Activated CD8-positive, alpha-beta memory T cell treated with anti-CD3 and anti-CD28 coated beads for 48 hours (primary cell): ENCODE measurements around the gene CYP19A1.

ENCODE experiments used
- DNase-seq, 3 experiments: peaks; one replicate each; pipeline ENCODE4 v3.0.0-alpha.2; 2020; ENCODE audit warnings: low read depth in 2 of 3, low spot score in 2 of 3

The CYP19A1 gene

DNA sequence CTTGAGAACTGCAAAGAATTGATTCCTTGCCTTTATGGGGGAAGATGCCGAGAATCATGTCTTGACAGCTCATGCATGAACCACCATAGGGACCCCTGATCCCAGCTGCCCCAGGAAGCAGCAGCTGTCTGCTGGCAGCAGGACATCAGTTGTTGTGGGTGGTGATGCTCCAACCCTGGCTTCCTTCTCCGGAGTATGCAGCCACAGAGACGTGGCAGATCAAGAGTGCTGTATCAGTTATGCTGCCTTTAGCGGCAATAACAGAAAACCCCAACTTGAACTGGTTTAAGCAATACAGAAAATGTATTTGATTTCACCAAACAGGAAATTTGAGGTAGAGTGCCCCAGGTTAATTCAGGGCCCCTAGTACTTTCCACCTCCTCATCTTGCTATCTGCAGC is 151.5 kb downstream of the CYP19A1 start:
- no peak for DNase-seq

DNA sequence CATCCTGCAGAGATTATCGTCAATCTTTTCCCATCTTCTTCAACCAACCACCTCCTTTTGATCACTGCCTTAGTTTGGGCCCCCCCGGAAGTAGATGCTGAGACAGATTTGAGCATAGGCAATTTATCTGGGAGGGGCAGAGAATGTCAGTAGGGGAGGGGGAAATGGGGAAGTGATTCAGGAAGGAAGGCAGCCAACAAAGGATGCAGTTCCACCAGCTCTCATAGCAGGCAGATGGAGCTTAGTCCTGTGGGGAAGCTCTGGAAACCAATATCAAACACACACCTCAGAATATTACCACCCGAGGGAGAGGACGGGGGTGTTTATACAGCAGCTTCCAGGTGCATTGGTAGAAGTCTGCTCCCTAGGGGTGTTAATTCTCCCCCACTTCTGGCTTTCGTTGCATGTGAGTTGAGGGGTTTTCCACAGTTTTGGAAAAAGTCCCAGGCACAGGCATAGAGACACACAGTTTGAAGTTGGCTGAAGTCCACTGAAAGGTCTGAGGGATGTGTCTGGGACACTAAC is 152.2 kb downstream of the CYP19A1 start:
- DNase-seq: no peak

DNA sequence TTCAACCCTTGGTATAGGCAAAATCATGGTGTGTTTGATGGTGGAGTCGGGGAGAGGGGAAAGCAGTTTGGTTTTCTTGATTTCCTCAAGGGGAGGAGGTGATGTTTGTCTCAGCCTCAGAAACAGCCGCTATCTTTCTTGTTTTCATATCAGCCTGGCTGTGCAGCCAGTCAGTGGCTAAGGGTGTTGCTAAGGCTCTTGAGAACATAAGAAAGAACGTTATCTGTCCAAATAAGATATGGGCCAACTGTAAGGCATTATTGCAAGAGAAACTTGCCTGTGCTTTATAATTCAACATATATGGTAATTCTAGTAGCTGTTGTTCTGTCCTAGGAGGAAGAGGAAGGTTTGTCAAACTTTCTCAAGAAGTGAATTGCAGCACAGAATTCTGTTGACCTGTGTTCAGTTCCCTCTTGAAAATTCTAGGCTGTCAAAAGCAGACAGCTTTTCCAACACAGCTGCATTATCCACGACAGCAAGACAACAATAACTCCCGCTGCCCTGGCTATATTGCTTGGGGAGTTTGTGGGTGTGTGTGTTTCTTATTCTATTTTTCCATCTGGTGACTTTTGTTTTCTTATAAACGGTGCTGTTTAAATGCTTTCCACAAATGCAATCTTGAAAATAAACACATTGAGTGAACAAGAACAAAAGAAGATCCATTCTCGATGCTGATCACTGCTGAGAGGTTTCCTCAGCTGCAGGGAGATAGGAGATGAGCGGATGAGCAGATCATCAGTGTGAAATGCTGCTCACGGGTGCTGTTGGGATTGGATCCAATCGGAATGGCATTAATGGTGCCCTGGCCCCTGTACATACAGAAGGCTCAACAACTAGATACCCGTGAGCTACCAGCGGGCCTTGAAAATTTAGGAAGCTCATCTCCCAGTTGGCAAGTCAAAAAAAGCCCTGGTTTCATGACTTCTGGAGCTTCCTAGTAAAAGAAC is 152.9 kb downstream of the CYP19A1 start:
- DNase-seq: no peak

DNA sequence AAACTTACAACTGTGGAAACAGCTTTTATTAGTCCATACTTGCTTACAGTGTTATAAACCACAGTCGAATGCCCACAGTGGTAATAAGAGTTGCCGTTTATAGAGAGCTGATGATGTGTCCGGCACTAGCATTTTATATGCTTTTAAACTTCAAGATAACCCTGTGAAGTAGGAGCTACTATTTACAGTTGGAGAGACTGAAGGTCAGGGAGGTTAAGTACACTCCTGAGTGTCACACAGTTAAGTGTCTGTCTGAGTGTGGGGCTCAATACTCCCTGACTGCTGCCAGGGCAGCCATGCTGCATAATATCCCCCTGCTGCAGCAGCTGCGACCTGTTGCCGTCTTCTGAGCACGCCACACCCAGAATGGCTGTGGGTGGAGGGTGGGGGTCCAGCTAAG is 153.8 kb downstream of the CYP19A1 start:
- DNase-seq: no peak

DNA sequence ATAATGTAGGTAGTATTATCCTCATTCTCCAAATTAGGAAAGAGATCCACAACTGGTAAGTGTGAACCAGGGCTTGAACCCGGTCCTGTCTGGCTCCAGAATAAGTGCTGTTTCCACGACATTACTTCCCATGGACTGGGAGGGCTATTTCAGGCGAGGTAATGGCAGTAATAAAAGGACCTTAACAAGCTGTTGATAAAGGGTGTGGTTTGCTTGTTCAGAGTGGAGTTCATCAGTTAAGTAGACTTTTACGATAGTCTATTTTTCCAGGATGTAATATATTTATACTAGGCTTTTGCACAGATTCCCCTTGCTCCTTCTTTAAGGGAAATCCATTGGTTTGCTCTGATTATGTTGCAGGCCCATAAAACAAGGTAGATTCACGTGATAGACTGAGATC is 155.3 kb downstream of the CYP19A1 start:
- DNase-seq: no peak

DNA sequence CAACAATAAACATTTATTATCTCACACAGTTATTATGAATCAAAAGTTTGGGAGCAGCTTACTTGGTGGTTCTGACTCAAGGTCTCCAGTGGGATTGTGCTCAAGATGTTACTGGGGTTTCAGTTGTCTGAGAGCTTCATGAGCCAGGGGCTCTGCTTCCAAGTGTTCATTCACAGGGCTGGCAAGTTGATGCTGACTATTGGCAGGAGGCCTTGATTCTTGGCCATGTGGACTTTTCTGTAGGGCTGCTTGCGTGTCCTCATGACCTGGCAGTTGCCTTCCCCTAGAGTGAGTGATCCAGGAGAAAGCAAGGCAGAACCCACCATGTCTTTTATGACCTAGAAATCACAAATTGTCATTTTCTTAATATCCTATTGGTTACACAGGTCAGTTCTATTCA is 156.5 kb downstream of the CYP19A1 start:
- DNase-seq: no peak

DNA sequence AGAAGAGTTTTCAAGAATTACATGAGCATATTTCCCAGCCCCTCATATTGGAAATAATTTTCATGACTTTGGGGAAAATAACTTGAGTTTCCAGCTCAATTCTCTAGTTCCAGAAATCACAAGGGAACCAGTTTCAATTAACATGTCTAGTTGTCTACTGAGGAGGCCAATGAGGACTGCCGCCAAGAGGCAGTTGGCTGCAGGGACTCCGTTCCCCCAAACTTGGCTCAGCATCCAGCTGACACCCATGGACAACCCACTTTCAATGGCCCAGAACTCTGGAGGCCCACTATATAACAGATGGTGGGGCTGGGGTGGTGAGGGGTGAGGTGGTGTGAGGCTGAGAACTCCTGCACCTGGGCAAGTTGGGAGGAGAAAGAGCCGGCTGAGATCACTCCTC is 157.2 kb downstream of the CYP19A1 start:
- DNase-seq: no peak

DNA sequence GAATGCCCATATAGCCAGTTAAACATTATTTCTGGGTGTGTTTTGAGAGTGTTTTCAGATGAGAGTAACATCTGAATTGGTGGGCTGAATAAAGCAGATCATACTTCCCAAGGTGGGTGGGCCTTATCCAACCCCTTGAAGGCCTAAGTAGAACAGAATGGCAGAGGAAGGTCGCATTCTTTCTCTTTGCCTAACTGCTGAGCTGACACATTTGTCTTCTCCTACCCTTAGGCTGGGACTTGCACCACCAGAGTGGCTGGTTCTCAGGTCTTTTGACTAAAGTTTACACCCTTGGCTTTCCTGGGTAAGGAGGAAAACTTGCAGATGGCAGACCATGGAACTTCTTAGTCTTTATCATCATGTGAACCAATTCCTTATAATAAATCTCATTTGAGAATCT is 157.9 kb downstream of the CYP19A1 start:
- no peak for DNase-seq

DNA sequence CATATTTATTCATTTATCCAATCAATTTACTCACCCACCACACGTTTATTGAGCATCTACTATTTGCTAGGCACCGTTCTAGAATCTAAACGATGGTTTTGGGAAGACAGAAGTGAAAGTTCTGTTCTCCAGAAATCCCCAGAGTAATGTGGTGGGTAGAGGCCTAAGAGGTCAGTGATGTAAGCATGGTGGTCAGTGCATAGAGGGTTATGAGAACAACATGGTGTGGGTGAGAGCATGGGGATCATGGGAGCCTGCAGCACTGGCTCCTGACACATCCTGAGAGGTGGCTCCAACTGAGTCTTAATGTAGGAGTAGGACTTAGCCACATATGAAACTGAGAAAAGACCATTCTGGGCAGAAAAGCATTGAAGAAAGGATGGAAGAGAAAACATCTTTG is 158.4 kb downstream of the CYP19A1 start:
- no peak for DNase-seq

DNA sequence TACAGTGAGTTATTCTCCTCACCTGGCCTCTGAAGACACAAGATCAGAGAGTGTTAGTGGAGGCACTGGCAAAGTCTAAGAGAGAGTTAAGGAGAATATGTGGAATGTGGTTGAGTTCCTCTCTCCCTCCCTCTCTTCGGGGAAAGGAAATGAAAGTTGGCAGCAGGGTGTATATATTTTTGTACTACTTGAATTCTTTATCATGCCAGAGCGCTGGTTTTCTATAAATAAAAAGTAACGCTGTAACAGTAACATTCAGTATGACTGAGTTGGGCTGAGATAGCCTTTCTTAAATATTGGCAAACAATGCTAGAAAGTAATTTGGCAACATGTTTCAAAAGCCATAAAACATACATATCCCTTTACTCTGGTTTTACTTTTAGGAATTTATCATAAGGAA is 166.2 kb downstream of the CYP19A1 start:
- DNase-seq: no peak

DNA sequence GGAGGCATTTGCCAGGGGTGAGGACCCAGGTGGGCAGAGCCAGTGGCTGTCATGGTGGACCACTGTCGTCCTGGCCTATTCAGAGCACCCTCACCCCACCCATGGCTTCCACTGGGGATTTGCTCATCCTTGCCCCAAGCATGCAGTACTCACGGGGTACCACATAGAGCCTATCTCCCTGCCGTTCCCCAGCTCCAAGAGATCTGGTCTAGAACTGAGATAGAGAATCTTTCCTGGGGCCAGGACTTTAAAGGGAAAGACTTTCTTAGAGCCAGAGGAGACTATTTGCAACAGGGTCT is 166.8 kb downstream of the CYP19A1 start:
- DNase-seq: no peak

DNA sequence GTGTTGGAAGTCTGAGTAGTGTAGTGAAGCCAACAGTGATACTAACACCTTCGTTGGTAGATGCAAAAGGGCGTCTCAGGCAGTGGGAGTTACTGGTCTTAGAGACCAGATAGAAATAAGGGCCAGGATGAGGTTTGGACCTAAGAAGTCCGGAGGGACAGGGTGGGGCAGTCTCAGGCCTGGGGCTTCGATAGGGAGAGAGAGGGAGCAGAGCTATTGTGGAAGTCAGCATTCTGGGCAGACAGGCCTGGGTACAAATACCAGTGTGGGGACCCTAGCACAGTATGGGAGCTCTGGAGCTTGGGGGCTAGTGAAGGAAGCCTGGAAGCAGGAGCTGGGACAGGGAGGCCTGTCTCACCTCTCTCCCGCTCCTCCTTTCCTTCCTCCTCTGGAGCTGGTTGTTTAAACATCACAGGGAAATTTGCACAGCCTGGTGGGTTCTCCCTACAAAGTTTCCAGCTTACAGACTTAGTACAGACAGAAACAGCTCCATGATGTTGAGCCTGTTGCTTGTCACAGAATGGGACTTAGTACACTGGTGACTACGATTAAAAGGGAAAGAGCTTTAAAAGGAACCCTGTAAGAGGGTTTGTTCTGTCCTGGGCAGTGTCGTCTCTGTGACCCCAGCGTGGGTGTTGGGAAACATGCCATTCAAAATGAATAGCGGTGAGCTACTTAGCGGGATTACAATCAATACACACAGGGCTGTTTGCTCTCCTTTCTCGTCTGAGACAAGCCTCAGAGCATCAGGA is 167.3 kb downstream of the CYP19A1 start:
- DNase-seq: no peak

DNA sequence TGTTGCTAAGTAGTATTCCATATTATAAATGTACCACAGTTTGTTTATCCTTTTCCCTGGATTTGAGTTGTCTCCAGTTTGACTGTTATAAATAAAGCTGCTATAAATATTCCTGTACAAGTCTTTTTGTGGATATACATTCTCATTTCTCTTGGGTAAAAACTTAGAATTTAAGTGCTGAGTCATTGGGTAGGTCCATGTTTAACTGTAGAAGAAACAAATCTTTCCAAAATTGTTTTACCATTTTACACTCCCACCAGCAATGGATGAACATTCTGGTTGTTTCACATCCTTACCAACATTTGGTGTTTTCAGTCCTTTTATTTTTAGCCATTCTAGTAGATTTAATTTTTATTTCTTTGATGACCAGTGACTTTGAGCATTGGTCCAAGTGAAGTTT is 169.7 kb downstream of the CYP19A1 start:
- no peak for DNase-seq

DNA sequence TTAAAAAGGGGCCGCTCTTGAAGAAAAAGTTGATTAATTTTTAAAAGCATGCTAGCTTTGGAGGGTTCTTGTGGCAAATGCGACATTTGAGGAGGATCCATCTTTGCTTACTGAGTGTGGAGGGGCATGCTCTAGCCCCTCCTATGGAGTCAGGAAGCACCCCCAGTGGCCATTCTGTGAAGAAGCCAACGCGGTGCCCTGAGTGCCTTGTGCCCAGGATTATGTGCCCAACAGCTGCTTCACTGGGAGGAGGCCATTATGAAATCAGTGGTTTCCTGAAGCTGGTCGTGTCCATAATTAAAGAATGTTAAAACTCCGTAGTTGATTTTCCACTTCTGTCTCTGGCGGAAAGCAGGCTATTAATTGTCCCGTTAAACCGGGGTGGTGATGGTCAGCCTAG is 174.6 kb downstream of the CYP19A1 start:
- DNase-seq: no peak

DNA sequence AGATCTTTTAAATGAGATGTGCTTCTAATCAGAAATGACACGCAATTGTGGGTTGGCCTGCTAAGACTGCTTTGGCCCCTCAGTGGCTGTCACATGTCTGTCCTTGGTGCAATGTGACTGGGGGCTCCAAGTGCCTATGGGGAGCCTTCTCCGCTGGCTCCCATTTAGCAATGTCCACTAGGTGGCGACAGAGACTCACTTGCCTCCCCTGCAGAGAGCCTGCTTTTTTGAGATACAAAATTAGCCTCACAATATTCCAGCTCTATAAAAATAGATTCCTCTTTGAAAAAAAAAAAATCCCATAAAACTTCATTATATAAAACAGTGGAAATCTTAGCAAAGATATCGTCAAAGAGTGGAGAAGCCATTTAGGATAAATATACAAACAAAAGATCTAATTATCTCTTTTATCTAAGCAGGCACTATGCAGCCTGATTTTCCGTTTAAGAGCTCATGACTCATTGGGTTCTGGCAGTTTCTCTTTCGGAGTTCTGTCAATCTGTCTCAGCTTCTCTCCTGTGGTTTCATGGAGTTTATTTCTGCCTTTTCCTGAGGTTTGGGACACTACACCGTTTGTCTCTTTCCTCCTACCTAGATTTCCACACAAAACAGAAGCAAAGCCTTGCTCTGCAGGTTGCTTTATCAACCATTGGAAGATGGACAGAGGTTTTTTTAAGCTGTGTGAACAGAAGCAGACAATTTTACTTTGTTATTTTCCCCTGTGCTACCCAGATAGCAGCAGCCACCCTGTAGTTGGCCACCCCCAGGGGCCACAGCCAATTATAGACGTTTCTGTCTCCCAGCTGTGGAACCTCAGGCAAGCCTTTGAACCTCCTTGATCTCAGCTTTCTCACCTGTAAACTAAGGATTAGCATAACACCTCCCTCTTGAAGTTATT is 175.3 kb downstream of the CYP19A1 start:
- peak; percentile 11 to 49 (median 16) for DNase-seq

DNA sequence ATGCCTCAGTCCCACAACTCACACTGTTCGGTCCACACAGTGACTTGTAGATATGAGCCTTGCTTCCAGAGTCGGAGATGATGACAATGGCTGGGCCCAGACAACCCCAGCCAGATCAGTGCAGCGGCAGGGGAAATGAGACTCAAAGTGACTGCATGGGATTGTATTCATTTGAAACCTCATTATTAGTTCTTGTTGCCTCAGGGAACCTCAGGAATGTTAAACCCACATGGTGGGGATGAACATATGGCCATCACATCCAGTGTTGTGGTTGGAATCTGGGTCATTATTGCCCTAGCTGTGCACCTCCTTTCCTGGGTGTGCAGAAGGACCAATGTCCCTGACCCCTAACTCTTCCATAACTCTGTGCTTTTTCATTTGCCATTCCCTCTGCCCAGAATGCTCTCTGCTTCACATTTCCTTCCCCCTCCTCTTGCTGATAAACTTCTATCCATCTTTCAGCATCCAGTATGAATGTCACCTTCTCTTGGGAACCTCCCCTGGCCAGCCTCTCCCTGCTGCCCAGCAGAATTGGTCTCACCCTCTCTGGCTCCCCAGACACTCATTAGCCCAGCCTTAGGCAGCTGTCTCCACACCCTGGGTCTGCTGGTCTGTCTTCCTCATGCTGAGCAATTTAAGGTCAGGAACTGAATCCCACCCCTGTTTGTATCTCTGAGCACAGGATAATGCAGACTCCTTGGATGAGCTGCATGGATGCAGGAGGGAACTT is 176.7 kb downstream of the CYP19A1 start:
- DNase-seq: no peak

DNA sequence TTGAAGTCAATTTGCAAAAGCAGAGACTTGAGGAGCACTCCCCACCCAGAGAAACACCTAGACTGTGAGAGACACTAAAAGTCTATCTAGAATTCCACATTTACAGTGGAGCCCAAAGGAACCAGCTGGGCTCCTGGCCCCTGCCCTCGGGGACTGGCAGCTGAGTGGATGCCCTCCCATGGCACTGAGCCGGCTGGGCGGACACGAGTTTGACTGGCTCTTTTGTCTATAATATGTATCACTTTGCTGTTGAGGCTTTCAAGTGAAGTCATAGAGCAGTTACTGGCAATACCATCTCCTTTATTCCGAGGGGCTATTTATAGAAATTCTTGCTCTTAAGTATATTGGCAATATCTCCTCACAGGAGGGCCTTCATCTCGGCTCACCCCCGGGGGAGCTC is 177.9 kb downstream of the CYP19A1 start:
- DNase-seq: no peak
